LNCAP (cell line): Measurements from ENCODE around the gene TNPO2.

Experiments used
- TF ChIP-seq, protein P1 (sequence below): fragments of 450-650 bp; IDR thresholded peaks from 2 replicates; pipeline ENCODE4 v1.5.1; 2017; ENCODE audit warnings: mild to moderate bottlenecking

TNPO2 gene

DNA sequence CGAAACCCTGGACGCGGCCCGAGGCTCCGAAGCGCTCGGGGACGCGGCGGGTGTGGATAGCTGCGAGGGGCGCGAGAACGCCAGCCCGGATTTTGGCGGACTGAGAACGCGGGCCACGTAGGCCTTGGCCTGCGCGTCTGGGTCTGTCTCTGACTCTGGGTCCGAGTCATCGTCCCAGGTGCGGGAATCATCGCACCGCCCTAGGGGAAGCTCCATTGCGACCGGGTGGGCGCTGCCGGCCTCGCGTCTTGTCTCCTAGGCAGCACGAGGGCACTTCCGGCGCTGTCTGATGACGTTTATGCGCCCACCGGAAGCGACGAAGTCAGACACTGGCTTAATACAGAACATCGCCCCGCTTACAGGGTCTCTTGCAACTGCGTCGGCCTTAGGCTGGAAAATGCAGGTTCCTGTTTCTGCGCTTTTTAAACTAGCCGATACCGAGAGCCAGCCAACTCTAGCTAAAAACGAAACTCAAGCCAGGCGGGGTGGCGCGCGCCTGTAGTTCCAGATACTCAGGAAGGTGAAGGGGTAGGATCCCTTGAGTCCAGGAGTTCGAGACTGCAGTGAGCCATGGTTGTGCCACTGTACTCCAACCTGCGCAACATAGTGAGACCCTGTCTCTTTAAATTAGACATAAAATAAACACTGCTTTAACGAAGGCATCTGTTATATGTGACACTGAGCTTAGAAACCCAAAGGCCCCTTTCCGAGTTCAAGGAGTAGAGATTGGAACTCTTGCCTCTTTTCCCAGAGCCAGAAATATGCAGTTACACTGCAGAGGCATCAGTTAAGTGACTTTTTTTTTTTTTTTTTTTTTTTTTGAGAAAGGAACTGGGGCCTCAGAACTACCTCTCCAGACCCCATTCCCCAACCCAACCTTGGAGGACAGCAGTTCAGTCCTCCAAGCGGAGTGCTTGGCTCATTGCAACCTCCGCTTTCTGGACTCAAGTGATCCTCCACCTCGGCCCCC, 27.1 kb downstream of the TNPO2 start, which contains the start of gene FBXW9:
FBXW9 (minus strand) TSS at position 266 of the 970 bp plus-strand sequence; CDS start at position 216, 50 bp downstream.
- TF ChIP-seq, protein P1, sequence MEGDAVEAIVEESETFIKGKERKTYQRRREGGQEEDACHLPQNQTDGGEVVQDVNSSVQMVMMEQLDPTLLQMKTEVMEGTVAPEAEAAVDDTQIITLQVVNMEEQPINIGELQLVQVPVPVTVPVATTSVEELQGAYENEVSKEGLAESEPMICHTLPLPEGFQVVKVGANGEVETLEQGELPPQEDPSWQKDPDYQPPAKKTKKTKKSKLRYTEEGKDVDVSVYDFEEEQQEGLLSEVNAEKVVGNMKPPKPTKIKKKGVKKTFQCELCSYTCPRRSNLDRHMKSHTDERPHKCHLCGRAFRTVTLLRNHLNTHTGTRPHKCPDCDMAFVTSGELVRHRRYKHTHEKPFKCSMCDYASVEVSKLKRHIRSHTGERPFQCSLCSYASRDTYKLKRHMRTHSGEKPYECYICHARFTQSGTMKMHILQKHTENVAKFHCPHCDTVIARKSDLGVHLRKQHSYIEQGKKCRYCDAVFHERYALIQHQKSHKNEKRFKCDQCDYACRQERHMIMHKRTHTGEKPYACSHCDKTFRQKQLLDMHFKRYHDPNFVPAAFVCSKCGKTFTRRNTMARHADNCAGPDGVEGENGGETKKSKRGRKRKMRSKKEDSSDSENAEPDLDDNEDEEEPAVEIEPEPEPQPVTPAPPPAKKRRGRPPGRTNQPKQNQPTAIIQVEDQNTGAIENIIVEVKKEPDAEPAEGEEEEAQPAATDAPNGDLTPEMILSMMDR = no peak

DNA sequence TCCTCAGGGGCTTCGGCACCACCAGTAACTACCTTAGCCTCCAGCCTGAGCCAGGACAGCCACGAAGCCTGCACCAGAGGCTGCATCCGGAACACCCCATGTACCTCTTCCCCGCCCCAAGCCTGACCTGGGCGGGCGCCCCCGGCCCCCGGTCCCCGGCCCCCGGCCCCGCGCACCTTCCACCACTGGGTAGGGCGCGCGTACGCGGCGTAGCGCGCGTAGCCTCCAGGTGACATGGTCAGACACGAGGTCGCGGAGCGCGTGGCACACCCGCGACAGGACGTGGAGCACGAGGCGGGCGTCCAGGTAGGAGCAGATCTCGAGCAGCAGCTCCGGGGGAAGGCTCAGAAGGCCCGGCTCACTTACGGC, 27.8 kb downstream of the TNPO2 start:
- TF ChIP-seq, protein P1 = no peak

- TF ChIP-seq, protein P1 = no peak
These were observed 28.2 kb downstream of the TNPO2 start for GRCh38 chr19:12695514-12695913.

- TF ChIP-seq, protein P1 = no peak
These were observed 28.6 kb downstream of the TNPO2 start for GRCh38 chr19:12695096-12695495.

- TF ChIP-seq, protein P1 = no peak
These were observed 29.1 kb downstream of the TNPO2 start for GRCh38 chr19:12694641-12695040.

DNA sequence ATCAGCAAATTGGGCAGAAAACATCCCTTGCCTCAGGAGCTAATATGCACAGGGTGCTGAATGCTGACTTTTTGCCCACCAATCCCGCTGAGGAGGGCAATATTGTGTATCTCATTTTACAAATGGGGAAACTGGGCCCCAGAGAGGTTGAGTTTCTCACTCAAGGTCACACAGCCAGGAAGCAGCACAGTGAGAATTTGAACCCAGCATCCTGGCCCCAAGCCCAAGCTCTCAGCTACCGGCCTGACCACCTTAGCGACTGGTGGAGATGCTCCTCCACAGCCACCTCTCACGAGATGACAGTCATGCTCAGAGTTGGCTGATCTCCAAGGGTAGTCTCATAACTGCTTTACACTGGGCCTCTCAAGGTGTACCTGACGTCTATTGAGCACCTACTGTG, 30.8 kb downstream of the TNPO2 start:
- TF ChIP-seq, protein P1 = no peak

DNA sequence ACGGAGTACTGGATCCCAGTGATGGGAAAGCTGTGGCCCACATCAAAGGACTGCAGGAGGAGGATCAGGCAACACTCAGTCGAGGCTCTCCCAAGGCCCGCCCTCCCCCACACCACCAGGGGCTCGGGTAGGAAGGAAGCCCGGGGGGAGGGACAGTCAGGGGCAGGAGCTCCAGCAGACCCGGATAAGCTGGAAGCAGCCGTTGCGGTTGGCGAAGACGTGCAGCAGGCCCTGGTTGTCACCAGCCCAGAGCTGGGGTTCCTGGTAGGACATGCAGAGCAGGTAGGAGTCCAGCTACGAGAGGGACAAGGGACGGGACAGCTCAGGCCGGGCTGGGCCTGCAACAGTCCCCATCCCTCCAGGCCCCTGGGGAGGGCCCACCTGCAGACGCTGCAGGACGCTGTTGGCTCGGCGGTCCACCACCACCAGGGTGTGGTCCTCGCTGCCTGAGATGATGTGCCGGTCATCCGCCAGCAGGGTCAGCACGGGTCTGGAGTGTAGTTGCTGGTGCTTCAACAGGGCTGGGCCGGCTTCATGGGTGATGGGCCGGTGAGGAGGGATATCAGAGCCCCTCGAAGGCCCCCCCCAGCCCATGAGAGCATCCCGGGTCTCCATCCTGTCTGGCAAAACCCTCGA, 34.0 kb downstream of the TNPO2 start:
- TF ChIP-seq, protein P1 = no peak
